ENCODE data around the gene OR2A12.

DNA sequence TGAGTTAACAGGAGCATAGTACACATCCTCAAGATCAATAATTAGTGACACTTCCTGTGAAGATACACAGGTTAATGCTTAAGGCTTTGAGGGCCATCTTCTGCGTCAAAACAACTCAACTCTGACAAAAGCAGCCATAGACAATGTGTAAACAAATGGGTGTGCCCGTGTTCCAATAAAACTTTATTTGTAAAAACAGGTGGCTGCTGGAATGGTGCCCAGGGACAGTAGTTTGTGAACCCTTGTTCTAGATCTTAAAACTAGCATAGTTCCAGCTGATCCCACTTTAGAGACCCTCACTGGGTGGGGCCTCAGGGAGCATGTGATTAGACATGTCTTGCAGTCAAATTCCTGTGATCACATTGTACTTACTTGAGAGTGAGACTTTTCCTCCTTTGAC is 44.7 kb downstream of the OR2A12 start:
- TF ChIP-seq, protein P1, sequence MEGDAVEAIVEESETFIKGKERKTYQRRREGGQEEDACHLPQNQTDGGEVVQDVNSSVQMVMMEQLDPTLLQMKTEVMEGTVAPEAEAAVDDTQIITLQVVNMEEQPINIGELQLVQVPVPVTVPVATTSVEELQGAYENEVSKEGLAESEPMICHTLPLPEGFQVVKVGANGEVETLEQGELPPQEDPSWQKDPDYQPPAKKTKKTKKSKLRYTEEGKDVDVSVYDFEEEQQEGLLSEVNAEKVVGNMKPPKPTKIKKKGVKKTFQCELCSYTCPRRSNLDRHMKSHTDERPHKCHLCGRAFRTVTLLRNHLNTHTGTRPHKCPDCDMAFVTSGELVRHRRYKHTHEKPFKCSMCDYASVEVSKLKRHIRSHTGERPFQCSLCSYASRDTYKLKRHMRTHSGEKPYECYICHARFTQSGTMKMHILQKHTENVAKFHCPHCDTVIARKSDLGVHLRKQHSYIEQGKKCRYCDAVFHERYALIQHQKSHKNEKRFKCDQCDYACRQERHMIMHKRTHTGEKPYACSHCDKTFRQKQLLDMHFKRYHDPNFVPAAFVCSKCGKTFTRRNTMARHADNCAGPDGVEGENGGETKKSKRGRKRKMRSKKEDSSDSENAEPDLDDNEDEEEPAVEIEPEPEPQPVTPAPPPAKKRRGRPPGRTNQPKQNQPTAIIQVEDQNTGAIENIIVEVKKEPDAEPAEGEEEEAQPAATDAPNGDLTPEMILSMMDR (IDR thresholded peaks at IDR 0.05; ENCODE audit: poor library complexity, severe bottlenecking) = no peak
- TF ChIP-seq EZH2 (IDR thresholded peaks at IDR 0.05; ENCODE audit: borderline replicate concordance, insufficient read depth, low read length, poor library complexity, severe bottlenecking) (no peak), TAF1 (IDR thresholded peaks at IDR 0.05; ENCODE audit: low read depth) (no peak), REST (IDR thresholded peaks at IDR 0.05; ENCODE audit: borderline replicate concordance) (no peak), POLR2AphosphoS5 (IDR thresholded peaks at IDR 0.05) (no peak), EP300 (conservative IDR thresholded peaks at IDR 0.05; ENCODE audit: poor library complexity, severe bottlenecking) (no peak), SMC3 (conservative IDR thresholded peaks at IDR 0.05; ENCODE audit: poor library complexity) (no peak), RAD21 (conservative IDR thresholded peaks at IDR 0.05) (no peak), MXI1 (conservative IDR thresholded peaks at IDR 0.05; ENCODE audit: poor library complexity, severe bottlenecking) (no peak)
